ENCODE measurements around the gene TMEM240. TPM values are rescaled to one million over a fixed set of nuclear protein-coding genes. Genes with fewer than 3 reads are reported as not detected.

Gene TMEM240
- total and polyA plus RNA-seq, 10 of the 15 experiments (the other 5 are each of a cell fraction or from before 2014, with no cell fraction given): 0.17 to 0.49 TPM; not detected in 8

GRCh38 chr1:1562556-1563195, 22.3 kb upstream of the TMEM240 start (continued):
- TF ChIP-seq STAT3 (IDR thresholded peaks at IDR 0.05; ENCODE audit: low read depth, low read length): no peak
- TF ChIP-seq E2F4 (IDR thresholded peaks at IDR 0.05; ENCODE audit: low read depth, low read length): no peak
- no peak for TF ChIP-seq IRF5 (IDR thresholded peaks at IDR 0.05; ENCODE audit: borderline replicate concordance)
- no peak for TF ChIP-seq SUPT20H (IDR thresholded peaks at IDR 0.05; ENCODE audit: borderline replicate concordance, control insufficient read depth, low read depth, low read length)
- TF ChIP-seq RFX5 (IDR thresholded peaks at IDR 0.05; ENCODE audit: low read depth, low read length): no peak
- no peak for TF ChIP-seq ZNF687 (IDR thresholded peaks at IDR 0.05)
- no peak for TF ChIP-seq FOS (IDR thresholded peaks at IDR 0.05; ENCODE audit: borderline replicate concordance, extremely low read depth, insufficient read length)
- peak; percentile 44; the same call in 1 of the 2 replicates for TF ChIP-seq POLR2AphosphoS5 (IDR thresholded peaks at IDR 0.05; ENCODE audit: low read length)
- no peak for TF ChIP-seq STAT1 (conservative IDR thresholded peaks at IDR 0.05)
- no peak for TF ChIP-seq RELA (IDR thresholded peaks at IDR 0.05; ENCODE audit: borderline replicate concordance, partially characterized antibody)

Data from GM12878 (cell line).